Calu3 (cell line): ENCODE measurements around the gene FLVCR2. TPM values are rescaled to one million over a fixed set of nuclear protein-coding genes. Genes with fewer than 3 reads are reported as not detected.

Source experiments
- BruUV-seq: library from RNA; stranded (reverse); fragments of 400-500 nt; replicated peaks from 2 replicates; lab custom pipeline; 2021; lab: Mats Ljungman, UMichigan
- CTCF ChIA-PET: fragments of 300-600 bp; sonication (Branson Sonifier 250); formaldehyde crosslinking; loops from one replicate; lab custom pipeline; 2022; ENCODE audit warnings: antibody characterized with exemption; lab: Charles Lee
- DNase-seq: peaks from one replicate; pipeline ENCODE4 v3.0.0; 2022
- H3K27ac Mint-ChIP-seq: one replicate; pipeline ENCODE4 v1.8.0; 2022; ENCODE audit warnings: mixed read lengths; ENCODE audit not compliant: unreplicated experiment
- H3K27me3 Mint-ChIP-seq: one replicate; pipeline ENCODE4 v1.8.0; 2022; ENCODE audit warnings: mixed read lengths; ENCODE audit not compliant: unreplicated experiment
- H3K36me3 Mint-ChIP-seq: one replicate; pipeline ENCODE4 v1.8.0; 2022; ENCODE audit warnings: mild to moderate bottlenecking, moderate library complexity, mixed read lengths; ENCODE audit not compliant: insufficient read depth, unreplicated experiment
- H3K4me1 Mint-ChIP-seq: one replicate; pipeline ENCODE4 v1.8.0; 2022; ENCODE audit warnings: mild to moderate bottlenecking, low read depth, mixed read lengths; ENCODE audit not compliant: unreplicated experiment
- H3K4me3 Mint-ChIP-seq: one replicate; pipeline ENCODE4 v1.8.0; 2022; ENCODE audit warnings: mild to moderate bottlenecking, low read depth, moderate library complexity, mixed read lengths; ENCODE audit not compliant: unreplicated experiment
- H3K9me3 Mint-ChIP-seq: one replicate; pipeline ENCODE4 v1.8.0; 2022; ENCODE audit warnings: low read depth, mixed read lengths; ENCODE audit not compliant: unreplicated experiment
- intact Hi-C: fragments of 100-400 bp; cut with micrococcal nuclease; formaldehyde crosslinking; loops from one replicate; pipeline ENCODE4 v1.10.0; 2022; ENCODE audit not compliant: unreplicated experiment
- total RNA-seq: library from RNA; stranded (reverse); gene quantifications from 2 replicates; pipeline ENCODE4 v1.2.3, GENCODE V29; 2022
- TF ChIP-seq, protein P1 (sequence below): fragments of 200-600 bp; IDR thresholded peaks from one replicate; pipeline ENCODE4 v1.8.0; 2022; ENCODE audit warnings: antibody characterized with exemption; ENCODE audit not compliant: unreplicated experiment

FLVCR2 gene
- total RNA-seq, 1 experiment from 2014 or later = 1.4 TPM

DNA sequence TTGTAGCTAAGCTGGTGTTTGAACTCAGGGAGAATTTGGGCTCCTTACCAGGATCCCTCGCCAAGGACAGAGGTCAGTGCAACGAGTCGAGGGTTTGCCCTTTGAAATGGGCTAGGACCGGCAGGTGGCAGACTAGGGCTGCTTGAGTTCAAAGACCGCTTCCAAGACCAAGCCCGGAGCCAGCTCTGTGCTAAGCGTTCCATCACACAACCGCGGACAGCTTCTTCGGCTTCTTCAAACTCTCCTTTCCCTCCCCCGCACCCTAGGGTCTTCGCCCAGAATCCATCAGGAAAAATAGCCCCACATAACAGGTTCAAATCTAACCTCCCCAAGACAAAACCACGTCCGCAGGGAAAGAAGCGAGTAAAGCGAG is 705 bp upstream of the FLVCR2 start:
- Mint-ChIP-seq H3K36me3 (peaks cover 16% of the 10 kb centered on the region), H3K9me3 (no peaks in the 10 kb centered on the region), H3K4me3 (peak overlapping the region; percentile 74), H3K27me3 (no peaks in the 10 kb centered on the region), H3K27ac (no peak overlapping the region), H3K4me1 (peaks cover 9% of the 10 kb centered on the region)
- CTCF ChIA-PET = interaction anchor here (1.0 to 4.8 kb wide), 8 partner anchors 11 to 473 kb away, joined by 3 to 33 read pairs (median 5); partner anchors contain the start of genes ERG28 and TTLL5
- no TSS peak for BruUV-seq
- intact Hi-C loops = loop anchor here (1.0 to 2.0 kb wide), 2 partner anchors 77 to 403 kb away; partner anchors contain the start of gene TGFB3
- peak; percentile 78 for DNase-seq
- TF ChIP-seq, protein P1, sequence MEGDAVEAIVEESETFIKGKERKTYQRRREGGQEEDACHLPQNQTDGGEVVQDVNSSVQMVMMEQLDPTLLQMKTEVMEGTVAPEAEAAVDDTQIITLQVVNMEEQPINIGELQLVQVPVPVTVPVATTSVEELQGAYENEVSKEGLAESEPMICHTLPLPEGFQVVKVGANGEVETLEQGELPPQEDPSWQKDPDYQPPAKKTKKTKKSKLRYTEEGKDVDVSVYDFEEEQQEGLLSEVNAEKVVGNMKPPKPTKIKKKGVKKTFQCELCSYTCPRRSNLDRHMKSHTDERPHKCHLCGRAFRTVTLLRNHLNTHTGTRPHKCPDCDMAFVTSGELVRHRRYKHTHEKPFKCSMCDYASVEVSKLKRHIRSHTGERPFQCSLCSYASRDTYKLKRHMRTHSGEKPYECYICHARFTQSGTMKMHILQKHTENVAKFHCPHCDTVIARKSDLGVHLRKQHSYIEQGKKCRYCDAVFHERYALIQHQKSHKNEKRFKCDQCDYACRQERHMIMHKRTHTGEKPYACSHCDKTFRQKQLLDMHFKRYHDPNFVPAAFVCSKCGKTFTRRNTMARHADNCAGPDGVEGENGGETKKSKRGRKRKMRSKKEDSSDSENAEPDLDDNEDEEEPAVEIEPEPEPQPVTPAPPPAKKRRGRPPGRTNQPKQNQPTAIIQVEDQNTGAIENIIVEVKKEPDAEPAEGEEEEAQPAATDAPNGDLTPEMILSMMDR = peak; percentile 61

- TF ChIP-seq, protein P1 = no peak
- intact Hi-C loops = loop anchor here (2.0 kb wide), 1 partner anchor 402 kb away; the partner anchor contains the start of gene TGFB3
- Mint-ChIP-seq H3K9me3 (no peaks in the 10 kb centered on the region), H3K27me3 (no peaks in the 10 kb centered on the region), H3K4me1 (peaks cover 9% of the 10 kb centered on the region), H3K36me3 (peaks cover 16% of the 10 kb centered on the region), H3K27ac (no peak overlapping the region), H3K4me3 (peak overlapping the region; percentile 74)
- BruUV-seq = no TSS peak
- CTCF ChIA-PET = interaction anchor here (0.8 to 4.8 kb wide), 6 partner anchors 73 to 404 kb away, joined by 3 to 33 read pairs (median 4); partner anchors contain the start of genes ERG28 and TTLL5
- DNase-seq = peak; percentile 14
Measured at GRCh38 chr14:75578786-75579337, 442 bp downstream of the FLVCR2 start.

DNA sequence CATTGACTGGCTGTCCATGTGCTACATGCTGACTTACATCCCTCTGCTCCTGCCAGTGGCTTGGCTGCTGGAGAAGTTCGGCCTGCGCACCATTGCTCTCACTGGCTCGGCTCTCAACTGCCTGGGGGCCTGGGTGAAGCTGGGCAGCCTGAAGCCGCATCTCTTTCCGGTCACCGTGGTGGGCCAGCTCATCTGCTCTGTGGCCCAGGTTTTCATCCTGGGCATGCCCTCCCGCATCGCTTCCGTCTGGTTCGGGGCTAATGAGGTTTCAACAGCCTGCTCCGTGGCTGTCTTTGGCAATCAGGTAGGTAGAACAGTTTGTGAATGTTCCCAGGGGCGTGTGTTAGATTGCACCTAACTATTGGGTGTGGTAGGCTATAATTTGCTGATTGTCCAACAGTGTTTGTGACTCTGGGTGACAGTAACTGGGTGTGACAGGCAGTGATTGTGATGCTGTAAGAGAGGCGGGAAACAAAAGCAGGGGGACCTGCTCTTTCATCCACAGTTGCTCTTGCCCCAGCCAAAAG is 981 bp downstream of the FLVCR2 start:
- H3K9me3 Mint-ChIP-seq = no peaks in the 10 kb centered on the region
- peaks cover 9% of the 10 kb centered on the region for H3K4me1 Mint-ChIP-seq
- TF ChIP-seq, protein P1 = no peak
- peak overlapping the region; percentile 74 for H3K4me3 Mint-ChIP-seq
- CTCF ChIA-PET = interaction anchor here (0.8 to 4.8 kb wide), 4 partner anchors 73 to 217 kb away, joined by 3 to 33 read pairs (median 3); no protein-coding TSS in a partner anchor
- no TSS peak for BruUV-seq
- H3K27me3 Mint-ChIP-seq = peaks cover under 1% of the 10 kb centered on the region
- no peak overlapping the region for H3K27ac Mint-ChIP-seq
- intact Hi-C loops = loop anchor here (2.0 kb wide), 1 partner anchor 401 kb away; the partner anchor contains the start of gene TGFB3
- H3K36me3 Mint-ChIP-seq = peaks cover 16% of the 10 kb centered on the region
- no peak for DNase-seq

GRCh38 chr14:75579882-75580281 is 1.5 kb downstream of the FLVCR2 start:
- DNase-seq = no peak
- BruUV-seq = no TSS peak
- Mint-ChIP-seq H3K9me3 (no peaks in the 10 kb centered on the region), H3K4me1 (peaks cover 9% of the 10 kb centered on the region), H3K27me3 (peaks cover 6% of the 10 kb centered on the region), H3K36me3 (peaks cover 16% of the 10 kb centered on the region), H3K27ac (no peak overlapping the region), H3K4me3 (no peak overlapping the region)
- TF ChIP-seq, protein P1 = no peak
- intact Hi-C loops = loop anchor here (2.0 kb wide), 1 partner anchor 401 kb away; the partner anchor contains the start of gene TGFB3
- CTCF ChIA-PET = interaction anchor here (1.6 to 1.8 kb wide), 2 partner anchors 72 to 77 kb away, joined by 3 read pairs; no protein-coding TSS in a partner anchor
